Thymus (tissue), 11 donors: ENCODE measurements around the gene HDC. TPM values are rescaled to one million over a fixed set of nuclear protein-coding genes. Genes with fewer than 3 reads are reported as not detected.
A peak's percentile ranks its signal among the peaks of the same experiment; 100 is the strongest.

Experiments used
- DNase-seq, 9 donors: peaks; one replicate each; pipeline ENCODE4 v3.0.0-alpha.2; 2013; ENCODE audit warnings: low spot score in 9 of 9, low read depth in 6 of 9, missing footprints in 1 of 9
- H3K27ac ChIP-seq, 2 donors: one replicate each; pipeline ENCODE4 v1.5.1; 2013; ENCODE audit warnings: control low read depth in 1 of 2, low read depth in 1 of 2, low read length in 1 of 2, mild to moderate bottlenecking in 1 of 2, moderate library complexity in 1 of 2
- H3K27me3 ChIP-seq, 2 donors: one replicate each; pipeline ENCODE4 v1.5.1; 2013; ENCODE audit warnings: low read length in 1 of 2; ENCODE audit not compliant: control insufficient read depth in 2 of 2, insufficient read depth in 1 of 2
- H3K36me3 ChIP-seq, 2 donors: one replicate each; pipeline ENCODE4 v1.5.1; 2013; ENCODE audit warnings: low read length in 1 of 2, mild to moderate bottlenecking in 1 of 2, moderate library complexity in 1 of 2; ENCODE audit not compliant: control insufficient read depth in 2 of 2, insufficient read depth in 2 of 2
- H3K4me1 ChIP-seq, 2 donors: one replicate each; pipeline ENCODE4 v1.5.1; 2013; ENCODE audit warnings: low read length in 2 of 2; ENCODE audit not compliant: control insufficient read depth in 2 of 2, insufficient read depth in 2 of 2
- H3K4me3 ChIP-seq, 2 donors: one replicate each; pipeline ENCODE4 v1.5.1; 2013; ENCODE audit warnings: low read length in 2 of 2, control low read depth in 1 of 2, mild to moderate bottlenecking in 1 of 2
- H3K9me3 ChIP-seq, 2 donors: one replicate each; pipeline ENCODE4 v1.5.1; 2013; ENCODE audit warnings: low read length in 1 of 2, mild to moderate bottlenecking in 1 of 2; ENCODE audit not compliant: control insufficient read depth in 2 of 2, insufficient read depth in 1 of 2
- WGBS: extraction: QIAGEN DNeasy Blood & Tissue Kit; methylation state at CpG from one replicate; pipeline ENCODE4 v1.1.7; 2013; 5-methylcytosine and 5-hydroxymethylcytosine counted together
- polyA plus RNA-seq: library from polyadenylated mRNA; stranded (reverse); fragments of 200-250 nt; gene quantifications from one replicate; pipeline ENCODE4 v1.2.3, GENCODE V29; 2013
- total RNA-seq: library from RNA; stranded (reverse); fragments of 120-200 nt; gene quantifications from one replicate; pipeline ENCODE4 v1.2.4, GENCODE V29; 2013
- donor health status: healthy.

Gene HDC
- total and polyA plus RNA-seq, 2 donors, result 1.1 to 2.1 TPM

DNA sequence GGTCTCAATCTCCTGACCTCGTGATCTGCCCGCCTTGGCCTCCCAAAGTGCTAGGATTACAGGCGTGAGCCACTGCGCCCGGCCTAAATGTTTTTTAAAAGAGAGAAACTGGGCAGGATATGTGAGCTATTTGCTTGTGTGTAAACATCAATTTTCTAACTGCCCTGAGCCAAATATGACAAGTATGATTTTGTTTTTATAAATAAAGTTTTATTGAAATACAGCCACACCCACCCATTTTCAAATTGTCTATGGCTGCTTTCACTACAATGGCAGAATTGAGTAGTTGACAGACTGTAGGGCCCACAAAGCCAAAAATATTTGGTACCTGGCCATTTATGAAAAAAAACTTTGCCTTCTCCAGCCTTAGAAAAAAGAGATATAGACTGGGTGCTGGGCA lies 15.9 kb upstream of the HDC start:
- H3K36me3 ChIP-seq, result peaks cover 0 to 21% of the 10 kb centered on the region in 2 donors
- H3K27me3 ChIP-seq, result no peaks in the 10 kb centered on the region
- no peaks in the 10 kb centered on the region for H3K9me3 ChIP-seq
- H3K4me1 ChIP-seq, result no peaks in the 10 kb centered on the region
- H3K27ac ChIP-seq, result no peak overlapping the region
- 79% methylated on average over 5 of the region's 5 CpGs for WGBS
- no peak overlapping the region for H3K4me3 ChIP-seq
- no peak for DNase-seq

DNA sequence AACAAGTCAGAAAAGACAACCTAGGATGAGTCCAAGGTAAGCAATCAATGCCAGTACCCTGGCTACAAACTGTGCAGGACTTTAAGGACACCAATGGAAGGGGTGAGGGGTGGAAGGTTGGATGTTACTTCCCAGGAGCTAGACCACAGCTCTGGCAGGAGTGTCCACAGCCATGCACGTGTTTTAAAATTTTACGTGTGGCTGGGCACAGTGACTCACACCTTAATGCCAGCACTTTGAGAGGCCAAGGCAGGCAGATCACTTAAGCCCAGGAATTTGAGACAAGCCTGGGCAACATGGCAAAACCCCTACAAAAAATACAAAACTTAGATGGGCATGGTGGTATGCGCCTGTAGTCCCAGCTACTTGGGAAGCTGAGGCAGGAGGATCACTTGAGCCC lies 14.7 kb upstream of the HDC start:
- Histone ChIP-seq H3K4me1 (no peaks in the 10 kb centered on the region), H3K27ac (no peak overlapping the region), H3K36me3 (peaks cover 0 to 18% of the 10 kb centered on the region in 2 donors), H3K9me3 (no peaks in the 10 kb centered on the region), H3K4me3 (no peak overlapping the region), H3K27me3 (no peaks in the 10 kb centered on the region)
- no peak for DNase-seq
- 98% methylated on average over 3 of the region's 3 CpGs for WGBS

DNA sequence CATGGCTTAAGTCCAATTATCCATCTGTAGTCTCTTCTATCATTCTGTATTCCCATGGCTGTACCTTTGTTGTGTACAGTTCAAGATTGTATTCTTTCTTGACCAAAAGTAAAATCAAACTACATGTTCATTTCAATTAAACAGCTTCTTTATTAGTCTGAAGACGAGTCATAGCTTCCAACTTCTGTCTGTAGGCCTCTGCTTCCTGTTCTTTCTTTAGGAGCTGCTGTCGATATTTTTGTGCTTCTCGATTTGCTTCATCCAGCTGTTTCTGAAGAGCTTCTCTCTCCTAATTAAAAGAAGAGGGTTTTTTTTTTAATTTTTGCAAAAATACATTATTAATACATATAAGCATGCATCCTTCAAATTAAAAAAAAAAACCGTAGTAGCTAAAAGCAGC lies 13.0 kb upstream of the HDC start:
- H3K4me1 ChIP-seq, result no peaks in the 10 kb centered on the region
- no peak overlapping the region for H3K27ac ChIP-seq
- 88% methylated on average over 4 of the region's 4 CpGs for WGBS
- no peaks in the 10 kb centered on the region for H3K9me3 ChIP-seq
- H3K36me3 ChIP-seq, result peaks cover 0 to 7% of the 10 kb centered on the region in 2 donors
- H3K4me3 ChIP-seq, result no peak overlapping the region
- no peaks in the 10 kb centered on the region for H3K27me3 ChIP-seq
- no peak for DNase-seq

DNA sequence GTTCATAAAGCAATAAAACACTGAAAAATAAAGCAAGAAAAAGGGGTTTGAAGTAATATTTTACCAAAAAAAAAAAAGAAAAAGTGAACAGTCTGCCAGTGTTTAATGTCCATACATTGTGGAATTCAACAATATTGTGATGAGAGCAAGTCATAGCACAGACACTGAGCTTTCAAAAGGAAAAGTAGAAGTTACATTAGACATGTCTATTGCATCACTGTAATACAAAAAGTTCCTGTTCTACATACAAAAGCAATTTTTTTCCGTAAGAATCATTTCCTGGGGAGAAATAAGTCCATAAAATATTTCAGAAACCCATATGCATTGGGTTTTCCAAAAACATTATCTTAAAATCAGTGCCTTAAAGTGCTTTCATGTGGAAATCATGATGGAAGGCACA lies 11.8 kb upstream of the HDC start:
- H3K27ac ChIP-seq, result no peak overlapping the region
- no peak overlapping the region for H3K4me3 ChIP-seq

DNA sequence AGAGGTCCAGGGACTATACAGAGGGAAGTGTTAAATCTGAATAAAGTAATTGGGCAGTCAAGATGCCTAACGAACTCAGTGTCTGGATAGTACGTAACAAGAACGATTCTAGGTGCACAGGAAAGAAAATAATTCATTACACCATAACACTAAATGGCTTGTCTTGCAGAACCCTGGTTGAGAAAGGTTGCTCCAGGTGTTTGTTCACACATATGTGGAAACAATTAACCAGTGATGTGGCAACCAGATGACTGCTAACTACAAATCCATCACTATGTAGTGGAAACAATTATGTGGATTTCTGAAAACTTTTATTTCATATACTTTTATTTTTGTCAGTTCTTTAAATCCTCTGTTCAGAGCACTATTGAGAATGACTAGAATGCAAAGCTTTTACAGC lies 10.4 kb upstream of the HDC start:
- no peak overlapping the region for H3K27ac ChIP-seq
- WGBS, result 94% methylated on average over 3 of the region's 3 CpGs
- no peak overlapping the region for H3K4me3 ChIP-seq
- peaks cover 0 to 7% of the 10 kb centered on the region in 2 donors for H3K36me3 ChIP-seq
- H3K4me1 ChIP-seq, result no peaks in the 10 kb centered on the region
- no peaks in the 10 kb centered on the region for H3K9me3 ChIP-seq
- DNase-seq, result no peak
- no peaks in the 10 kb centered on the region for H3K27me3 ChIP-seq

More for the DNA sequence above, 11.8 kb upstream of the HDC start:
- H3K36me3 ChIP-seq, result peaks cover 0 to 7% of the 10 kb centered on the region in 2 donors
- DNase-seq, result no peak
- 97% methylated on average over 1 of the region's 1 CpG for WGBS
- H3K27me3 ChIP-seq, result no peaks in the 10 kb centered on the region
- no peaks in the 10 kb centered on the region for H3K9me3 ChIP-seq
- H3K4me1 ChIP-seq, result no peaks in the 10 kb centered on the region

DNA sequence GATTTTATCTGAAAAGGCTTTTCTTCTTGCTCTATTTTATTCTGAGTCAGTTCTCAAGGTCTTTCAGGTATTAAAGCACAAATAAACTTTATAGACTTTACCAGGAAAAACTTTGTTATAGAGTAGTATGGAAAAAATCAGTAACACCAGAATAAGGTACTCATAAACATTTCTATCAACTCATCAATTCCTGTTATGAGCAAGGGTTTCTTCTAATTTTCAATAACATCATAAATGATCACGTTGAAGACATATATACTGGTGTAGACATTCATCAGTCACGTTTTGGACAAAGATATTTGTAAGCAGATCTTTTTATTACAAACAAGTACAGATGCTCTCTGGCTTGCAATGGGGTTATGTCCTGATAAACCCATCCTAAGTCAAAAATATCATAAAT lies 9.6 kb upstream of the HDC start:
- Histone ChIP-seq H3K27me3 (no peaks in the 10 kb centered on the region), H3K9me3 (no peaks in the 10 kb centered on the region), H3K36me3 (peaks cover 0 to 7% of the 10 kb centered on the region in 2 donors), H3K4me3 (no peak overlapping the region), H3K4me1 (no peaks in the 10 kb centered on the region), H3K27ac (no peak overlapping the region)
- DNase-seq, result no peak
- WGBS, result 79% methylated on average over 2 of the region's 2 CpGs

DNA sequence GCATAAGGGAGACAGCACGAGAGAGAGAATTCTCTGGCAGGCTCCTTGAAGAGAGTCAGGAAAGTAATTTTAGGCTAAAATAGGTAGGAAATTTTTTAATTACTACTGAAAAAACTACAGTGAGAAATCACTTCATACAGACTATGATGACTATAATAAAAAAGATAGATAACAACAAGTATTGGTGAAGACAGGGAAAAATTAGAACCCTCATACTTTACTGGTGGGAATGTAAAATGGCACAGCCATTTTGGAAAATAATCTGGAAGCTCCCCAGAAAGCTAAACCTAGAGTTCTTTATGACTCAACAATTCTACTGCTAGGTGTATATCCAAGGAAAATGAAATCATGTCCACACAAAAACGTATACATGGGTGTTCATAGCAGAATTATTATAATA lies 2.1 kb upstream of the HDC start:
- H3K36me3 ChIP-seq, result no peaks in the 10 kb centered on the region
- no peak overlapping the region for H3K4me3 ChIP-seq
- no peak for DNase-seq
- no peak overlapping the region for H3K27ac ChIP-seq
- no peaks in the 10 kb centered on the region for H3K27me3 ChIP-seq
- H3K4me1 ChIP-seq, result peaks cover 2 to 4% of the 10 kb centered on the region in 2 donors
- no peaks in the 10 kb centered on the region for H3K9me3 ChIP-seq
- 93% methylated on average over 2 of the region's 2 CpGs for WGBS

DNA sequence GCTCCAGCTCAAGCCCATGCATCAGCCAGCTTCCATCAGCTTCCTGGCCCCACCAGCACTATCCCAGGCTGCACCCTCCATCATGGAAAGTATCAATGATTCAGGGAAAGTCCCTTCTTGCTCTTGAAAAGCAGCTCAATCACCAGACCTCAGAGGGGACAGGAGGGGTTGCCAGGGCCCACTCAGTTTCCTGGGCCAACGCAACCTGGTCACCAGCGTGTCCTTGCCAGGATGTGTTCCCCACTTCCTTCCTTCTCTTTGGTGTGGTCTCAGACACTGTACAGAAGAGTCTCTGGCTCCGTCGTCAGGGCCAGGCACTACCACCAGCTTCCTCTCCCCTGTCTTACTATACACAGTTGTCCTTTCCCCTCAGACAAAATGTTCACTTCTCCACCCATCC lies 3.0 kb downstream of the HDC start:
- H3K27me3 ChIP-seq, result no peaks in the 10 kb centered on the region
- H3K4me1 ChIP-seq, result peaks cover 2 to 6% of the 10 kb centered on the region in 2 donors
- H3K4me3 ChIP-seq, result no peak overlapping the region
- DNase-seq, result peak in 1 of 9 donors; percentile 21
- WGBS, result 12% methylated on average over 4 of the region's 4 CpGs
- no peaks in the 10 kb centered on the region for H3K9me3 ChIP-seq
- no peak overlapping the region for H3K27ac ChIP-seq
- H3K36me3 ChIP-seq, result no peaks in the 10 kb centered on the region

DNA sequence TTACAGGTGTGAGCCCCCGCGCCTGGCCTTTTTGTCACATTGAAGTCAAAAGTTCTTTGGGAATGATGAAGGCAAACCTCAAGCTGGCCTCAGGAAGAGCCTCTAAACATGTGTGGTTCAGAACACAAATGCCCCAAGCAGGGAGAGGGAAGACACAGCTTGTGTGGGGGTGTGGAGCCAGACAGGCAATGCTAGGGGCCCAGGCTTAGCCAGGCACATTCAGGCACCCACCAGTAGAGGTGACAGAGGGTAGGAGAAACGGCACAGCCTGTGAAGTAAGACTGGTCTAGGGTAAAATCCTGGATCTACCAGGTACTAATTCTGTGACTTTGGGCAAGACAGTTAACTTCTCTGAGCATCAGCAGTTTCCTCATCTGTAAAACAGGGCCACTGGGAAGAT lies 3.5 kb downstream of the HDC start:
- 98% methylated on average over 3 of the region's 3 CpGs for WGBS

DNA sequence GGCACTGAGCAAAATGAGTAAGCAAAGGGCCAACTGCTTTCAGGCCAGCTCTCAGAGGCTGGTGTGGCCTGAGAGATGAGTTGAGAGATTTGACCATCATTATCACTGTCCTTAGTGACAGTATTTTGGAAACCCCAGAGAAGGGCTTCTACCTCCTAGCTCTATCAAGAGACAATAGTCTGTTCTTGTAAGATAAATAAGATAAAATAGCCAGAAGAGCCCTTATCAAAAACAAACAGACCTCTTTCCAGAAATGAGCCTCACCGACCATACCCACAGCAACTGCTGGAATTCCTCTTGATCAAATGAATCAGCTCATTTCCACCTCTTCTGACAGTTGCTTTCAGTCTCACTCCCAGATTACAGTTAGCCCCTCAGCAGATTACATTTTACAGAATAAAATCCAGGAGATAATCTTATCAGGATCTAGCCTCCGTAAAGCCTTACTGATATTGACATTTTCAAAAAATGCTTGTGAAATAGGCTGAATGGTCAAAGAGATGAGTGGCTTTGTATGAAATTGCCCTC lies 4.5 kb downstream of the HDC start:
- H3K27ac ChIP-seq, result no peak overlapping the region
- H3K9me3 ChIP-seq, result no peaks in the 10 kb centered on the region
- no peaks in the 10 kb centered on the region for H3K27me3 ChIP-seq
- no peak for DNase-seq
- WGBS, result 77% methylated on average over 2 of the region's 2 CpGs
- H3K4me1 ChIP-seq, result peaks cover 2 to 6% of the 10 kb centered on the region in 2 donors
- no peak overlapping the region for H3K4me3 ChIP-seq
- H3K36me3 ChIP-seq, result no peaks in the 10 kb centered on the region

More for the DNA sequence above, 3.5 kb downstream of the HDC start:
- H3K9me3 ChIP-seq, result no peaks in the 10 kb centered on the region
- no peak for DNase-seq
- no peaks in the 10 kb centered on the region for H3K36me3 ChIP-seq
- no peak overlapping the region for H3K27ac ChIP-seq
- H3K4me1 ChIP-seq, result peaks cover 2 to 6% of the 10 kb centered on the region in 2 donors
- no peaks in the 10 kb centered on the region for H3K27me3 ChIP-seq
- H3K4me3 ChIP-seq, result no peak overlapping the region
